ENCODE results near the gene ESYT2. TPM values are rescaled to one million over a fixed set of nuclear protein-coding genes. Genes with fewer than 3 reads are reported as not detected.

Gene ESYT2
- total and polyA plus RNA-seq, 9 of the 15 experiments (the other 6 are each of a cell fraction or from before 2014, with no cell fraction given) = 5.8 to 86.9 (median 64.7) TPM

DNA sequence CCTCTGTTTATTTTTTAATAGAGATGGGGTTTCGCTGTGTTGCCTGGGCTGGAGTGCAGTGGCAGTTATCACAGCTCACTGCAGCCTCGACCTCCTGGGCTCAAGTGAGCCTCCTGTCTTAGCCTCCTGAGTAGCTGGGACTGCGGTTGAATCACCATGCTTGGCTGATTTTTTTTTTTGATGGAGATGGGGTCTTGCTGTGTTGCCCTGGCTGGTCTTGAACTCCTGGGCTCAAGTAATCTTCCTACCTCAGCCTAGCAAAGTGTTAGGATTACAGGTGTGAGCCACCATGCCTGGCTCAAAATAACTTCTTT, 35.2 kb upstream of the ESYT2 start (continued):
- TF ChIP-seq, protein P1, sequence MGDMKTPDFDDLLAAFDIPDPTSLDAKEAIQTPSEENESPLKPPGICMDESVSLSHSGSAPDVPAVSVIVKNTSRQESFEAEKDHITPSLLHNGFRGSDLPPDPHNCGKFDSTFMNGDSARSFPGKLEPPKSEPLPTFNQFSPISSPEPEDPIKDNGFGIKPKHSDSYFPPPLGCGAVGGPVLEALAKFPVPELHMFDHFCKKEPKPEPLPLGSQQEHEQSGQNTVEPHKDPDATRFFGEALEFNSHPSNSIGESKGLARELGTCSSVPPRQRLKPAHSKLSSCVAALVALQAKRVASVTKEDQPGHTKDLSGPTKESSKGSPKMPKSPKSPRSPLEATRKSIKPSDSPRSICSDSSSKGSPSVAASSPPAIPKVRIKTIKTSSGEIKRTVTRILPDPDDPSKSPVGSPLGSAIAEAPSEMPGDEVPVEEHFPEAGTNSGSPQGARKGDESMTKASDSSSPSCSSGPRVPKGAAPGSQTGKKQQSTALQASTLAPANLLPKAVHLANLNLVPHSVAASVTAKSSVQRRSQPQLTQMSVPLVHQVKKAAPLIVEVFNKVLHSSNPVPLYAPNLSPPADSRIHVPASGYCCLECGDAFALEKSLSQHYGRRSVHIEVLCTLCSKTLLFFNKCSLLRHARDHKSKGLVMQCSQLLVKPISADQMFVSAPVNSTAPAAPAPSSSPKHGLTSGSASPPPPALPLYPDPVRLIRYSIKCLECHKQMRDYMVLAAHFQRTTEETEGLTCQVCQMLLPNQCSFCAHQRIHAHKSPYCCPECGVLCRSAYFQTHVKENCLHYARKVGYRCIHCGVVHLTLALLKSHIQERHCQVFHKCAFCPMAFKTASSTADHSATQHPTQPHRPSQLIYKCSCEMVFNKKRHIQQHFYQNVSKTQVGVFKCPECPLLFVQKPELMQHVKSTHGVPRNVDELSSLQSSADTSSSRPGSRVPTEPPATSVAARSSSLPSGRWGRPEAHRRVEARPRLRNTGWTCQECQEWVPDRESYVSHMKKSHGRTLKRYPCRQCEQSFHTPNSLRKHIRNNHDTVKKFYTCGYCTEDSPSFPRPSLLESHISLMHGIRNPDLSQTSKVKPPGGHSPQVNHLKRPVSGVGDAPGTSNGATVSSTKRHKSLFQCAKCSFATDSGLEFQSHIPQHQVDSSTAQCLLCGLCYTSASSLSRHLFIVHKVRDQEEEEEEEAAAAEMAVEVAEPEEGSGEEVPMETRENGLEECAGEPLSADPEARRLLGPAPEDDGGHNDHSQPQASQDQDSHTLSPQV (IDR thresholded peaks at IDR 0.05) = peak; percentile 68; the same call in 1 of the 2 replicates
- TF ChIP-seq NFATC3 (IDR thresholded peaks at IDR 0.05) (no peak), MTA1 (IDR thresholded peaks at IDR 0.05; ENCODE audit: borderline replicate concordance) (no peak), FOXA3 (CRISPR knock-in tag; conservative IDR thresholded peaks at IDR 0.05 in 1 of 2, IDR thresholded peaks at IDR 0.05 in 1 of 2) (0 out of 4 replicates have a peak, but pooled peaks of 1 of the 2 experiments have one; percentile 41), ZC3H11A (IDR thresholded peaks at IDR 0.05; ENCODE audit: low read depth, low read length) (no peak), CBX3 (IDR thresholded peaks at IDR 0.05; ENCODE audit: borderline replicate concordance in 1 of 2, low read length in 2 of 2) (peak in 1 of 2 experiments; percentile 10; a peak in 1 of 3 replicates), ELF1 (tag; IDR thresholded peaks at IDR 0.05) (0 out of 2 replicates have a peak, but pooled peaks have one; percentile 1), PHB2 (IDR thresholded peaks at IDR 0.05; ENCODE audit: low read depth) (no peak), ZSCAN32 (CRISPR knock-in tag; IDR thresholded peaks at IDR 0.05) (no peak), BCOR (IDR thresholded peaks at IDR 0.05) (peak; percentile 90), TFAM (CRISPR knock-in tag; conservative IDR thresholded peaks at IDR 0.05) (no peak), ZBTB7A (IDR thresholded peaks at IDR 0.05; ENCODE audit: borderline replicate concordance, control insufficient read depth, low read depth, low read length) (0 out of 2 replicates have a peak, but pooled peaks have one; percentile 21), TAF15 (IDR thresholded peaks at IDR 0.05; ENCODE audit: low read depth, low read length) (no peak), LARP7 (IDR thresholded peaks at IDR 0.05) (no peak)
- TF ChIP-seq, protein P2, sequence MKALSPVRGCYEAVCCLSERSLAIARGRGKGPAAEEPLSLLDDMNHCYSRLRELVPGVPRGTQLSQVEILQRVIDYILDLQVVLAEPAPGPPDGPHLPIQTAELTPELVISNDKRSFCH (CRISPR knock-in tag; IDR thresholded peaks at IDR 0.05) = no peak
- TF ChIP-seq, protein P2 (tag; IDR thresholded peaks at IDR 0.05) = no peak
- TF ChIP-seq, protein P3, sequence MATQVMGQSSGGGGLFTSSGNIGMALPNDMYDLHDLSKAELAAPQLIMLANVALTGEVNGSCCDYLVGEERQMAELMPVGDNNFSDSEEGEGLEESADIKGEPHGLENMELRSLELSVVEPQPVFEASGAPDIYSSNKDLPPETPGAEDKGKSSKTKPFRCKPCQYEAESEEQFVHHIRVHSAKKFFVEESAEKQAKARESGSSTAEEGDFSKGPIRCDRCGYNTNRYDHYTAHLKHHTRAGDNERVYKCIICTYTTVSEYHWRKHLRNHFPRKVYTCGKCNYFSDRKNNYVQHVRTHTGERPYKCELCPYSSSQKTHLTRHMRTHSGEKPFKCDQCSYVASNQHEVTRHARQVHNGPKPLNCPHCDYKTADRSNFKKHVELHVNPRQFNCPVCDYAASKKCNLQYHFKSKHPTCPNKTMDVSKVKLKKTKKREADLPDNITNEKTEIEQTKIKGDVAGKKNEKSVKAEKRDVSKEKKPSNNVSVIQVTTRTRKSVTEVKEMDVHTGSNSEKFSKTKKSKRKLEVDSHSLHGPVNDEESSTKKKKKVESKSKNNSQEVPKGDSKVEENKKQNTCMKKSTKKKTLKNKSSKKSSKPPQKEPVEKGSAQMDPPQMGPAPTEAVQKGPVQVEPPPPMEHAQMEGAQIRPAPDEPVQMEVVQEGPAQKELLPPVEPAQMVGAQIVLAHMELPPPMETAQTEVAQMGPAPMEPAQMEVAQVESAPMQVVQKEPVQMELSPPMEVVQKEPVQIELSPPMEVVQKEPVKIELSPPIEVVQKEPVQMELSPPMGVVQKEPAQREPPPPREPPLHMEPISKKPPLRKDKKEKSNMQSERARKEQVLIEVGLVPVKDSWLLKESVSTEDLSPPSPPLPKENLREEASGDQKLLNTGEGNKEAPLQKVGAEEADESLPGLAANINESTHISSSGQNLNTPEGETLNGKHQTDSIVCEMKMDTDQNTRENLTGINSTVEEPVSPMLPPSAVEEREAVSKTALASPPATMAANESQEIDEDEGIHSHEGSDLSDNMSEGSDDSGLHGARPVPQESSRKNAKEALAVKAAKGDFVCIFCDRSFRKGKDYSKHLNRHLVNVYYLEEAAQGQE (IDR thresholded peaks at IDR 0.05; ENCODE audit: borderline replicate concordance) = no peak
- TF ChIP-seq, protein P3 (CRISPR knock-in tag; IDR thresholded peaks at IDR 0.05; ENCODE audit: low read depth) = 0 out of 2 replicates have a peak, but pooled peaks have one; percentile 5

Measured in K562 (cell line).